Right lobe of liver (tissue), 4 donors: ENCODE data around the gene KCNJ5.

ENCODE experiments used
- CTCF ChIP-seq, 4 donors: fragments of 200-600 bp in 3 of 4; fragments of 450-650 bp in 1 of 4; IDR thresholded peaks; one replicate each; pipeline versions ENCODE4 v1.5.1 to v1.8.0; 2016 to 2022; ENCODE audit warnings: antibody characterized with exemption in 4 of 4, mild to moderate bottlenecking in 2 of 4
- POLR2A ChIP-seq: fragments of 450-650 bp; IDR thresholded peaks from one replicate; pipeline ENCODE4 v1.6.1; 2017; ENCODE audit warnings: antibody characterized with exemption, mild to moderate bottlenecking
- donor health status: DM: no; HTN: no; CAD: no.
- donor health status: DM: no; HTN: no; CAD: no.
- donor health status: DM: no; HTN: yes; CAD: no.

DNA sequence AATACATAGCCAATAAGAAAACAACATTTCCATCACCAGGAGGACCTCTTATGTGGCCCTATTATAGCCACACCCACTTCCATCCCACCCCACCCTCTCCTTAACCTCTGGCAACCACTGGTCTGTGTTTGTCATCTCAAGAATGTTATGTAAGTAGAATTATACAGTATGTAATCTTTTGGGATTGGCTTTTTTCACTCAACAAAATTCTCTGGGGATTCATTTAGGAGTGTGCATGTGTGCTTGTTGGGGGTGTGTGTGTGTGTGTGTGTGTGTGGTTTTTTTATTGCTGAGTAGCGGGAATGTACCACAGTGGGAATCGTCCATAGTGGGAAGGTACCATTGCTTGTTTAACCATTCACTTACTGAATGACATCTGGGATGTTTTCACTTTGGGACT is 5.2 kb downstream of the KCNJ5 start:
- TF ChIP-seq CTCF (IDR thresholded peaks at IDR 0.05) (no peak), POLR2A (no peak)
